ENCODE data around the gene STARD3. TPM values are rescaled to one million over a fixed set of nuclear protein-coding genes. Genes with fewer than 3 reads are reported as not detected.
A peak's percentile ranks its signal among the peaks of the same experiment; 100 is the strongest.

Gene STARD3
- total and polyA plus RNA-seq, 2 donors (not counting 3 experiments of a cell fraction or from before 2014, with no cell fraction given): 51.0 to 75.7 TPM

GRCh38 chr17:39636587-39636926 lies 387 bp upstream of the STARD3 start:
- Histone ChIP-seq H3K4me3 (replicated peaks in 1 of 3; ENCODE audit: insufficient read depth in 1 of 3, low read depth in 1 of 3, low read length in 3 of 3) (peak overlapping the region in 2 of 3 experiments; percentile 91 to 96), H3K9me3 (replicated peaks; ENCODE audit: control insufficient read depth, insufficient read depth, low read length) (no peaks in the 10 kb centered on the region), H3K9ac (replicated peaks; ENCODE audit: extremely low read depth, insufficient read depth, low read length) (peak overlapping the region; percentile 83), H3K4me2 (ENCODE audit: insufficient read depth, low read length) (peak overlapping the region; percentile 81), H3K27me3 (ENCODE audit: control insufficient read depth in 2 of 2, insufficient read depth in 2 of 2, low read length in 2 of 2) (peaks cover 3 to 8% of the 10 kb centered on the region in 2 experiments), H3K27ac (ENCODE audit: insufficient read depth, low read depth, low read length) (no peak overlapping the region), H3K9me1 (replicated peaks; ENCODE audit: control insufficient read depth, extremely low read depth, insufficient read depth, low read length) (no peaks in the 10 kb centered on the region), H3K36me3 (ENCODE audit: control insufficient read depth in 2 of 2, extremely low read depth in 1 of 2, insufficient read depth in 2 of 2, low read length in 2 of 2) (no peaks in the 10 kb centered on the region), H3K79me2 (ENCODE audit: control insufficient read depth, insufficient read depth, low read length) (peaks cover 16% of the 10 kb centered on the region), H4K20me1 (replicated peaks; ENCODE audit: control insufficient read depth, extremely low read depth, insufficient read depth, low read length) (no peaks in the 10 kb centered on the region), H2AFZ (ENCODE audit: low read depth, low read length) (peak overlapping the region; percentile 95), H3K4me1 (ENCODE audit: control insufficient read depth, extremely low read depth, insufficient read depth, low read length) (peaks cover 14% of the 10 kb centered on the region)
- TSS peak; percentile 77 for BruUV-seq (replicated peaks)
- ChIA-PET CTCF (interaction anchor here (1.0 to 2.0 kb wide), 2 partner anchors 15 to 32 kb away, joined by 3 to 19 read pairs; partner anchors contain the start of gene PNMT), POLR2A (no interaction called here)
- FAIRE-seq (no peak), DNase-seq (ENCODE audit: low read depth, low spot score) (no peak)
- intact Hi-C loops (cut with micrococcal nuclease) (loop anchor here (5.0 kb wide), 1 partner anchor 116 kb away; no protein-coding TSS in a partner anchor), dilution Hi-C loops (cut with MboI; ENCODE audit: extremely low pct_ligation_motif_present, low sequenced_read_pairs) (loop anchor here (10.0 kb wide), 1 partner anchor 108 kb away; no protein-coding TSS in a partner anchor)
- TF ChIP-seq, protein P1, sequence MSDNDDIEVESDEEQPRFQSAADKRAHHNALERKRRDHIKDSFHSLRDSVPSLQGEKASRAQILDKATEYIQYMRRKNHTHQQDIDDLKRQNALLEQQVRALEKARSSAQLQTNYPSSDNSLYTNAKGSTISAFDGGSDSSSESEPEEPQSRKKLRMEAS (IDR thresholded peaks at IDR 0.05; ENCODE audit: insufficient read depth, insufficient read length): no peak
- no peak for TF ChIP-seq POLR2A (IDR thresholded peaks at IDR 0.05; ENCODE audit: low read depth, low read length)
- TF ChIP-seq MYC (IDR thresholded peaks at IDR 0.05; ENCODE audit: low read depth, low read length): no peak

GRCh38 chr17:39638317-39638716 lies 1.4 kb downstream of the STARD3 start:
- POLR2A ChIA-PET: no interaction called here
- intact Hi-C loops (cut with micrococcal nuclease) (loop anchor here (5.0 kb wide), 1 partner anchor 114 kb away; no protein-coding TSS in a partner anchor), dilution Hi-C loops (cut with MboI; ENCODE audit: extremely low pct_ligation_motif_present, low sequenced_read_pairs) (loop anchor here (10.0 kb wide), 1 partner anchor 106 kb away; no protein-coding TSS in a partner anchor)
- Histone ChIP-seq H3K9ac (replicated peaks; ENCODE audit: extremely low read depth, insufficient read depth, low read length) (no peak overlapping the region), H3K79me2 (ENCODE audit: control insufficient read depth, insufficient read depth, low read length) (peaks cover 19% of the 10 kb centered on the region), H2AFZ (ENCODE audit: low read depth, low read length) (no peak overlapping the region), H4K20me1 (replicated peaks; ENCODE audit: control insufficient read depth, extremely low read depth, insufficient read depth, low read length) (no peaks in the 10 kb centered on the region), H3K4me3 (replicated peaks in 1 of 3; ENCODE audit: insufficient read depth in 1 of 3, low read depth in 1 of 3, low read length in 3 of 3) (peak overlapping the region in 1 of 3 experiments; percentile 91), H3K36me3 (ENCODE audit: control insufficient read depth in 2 of 2, extremely low read depth in 1 of 2, insufficient read depth in 2 of 2, low read length in 2 of 2) (no peaks in the 10 kb centered on the region), H3K27ac (ENCODE audit: insufficient read depth, low read depth, low read length) (no peak overlapping the region), H3K9me3 (replicated peaks; ENCODE audit: control insufficient read depth, insufficient read depth, low read length) (no peaks in the 10 kb centered on the region), H3K4me2 (ENCODE audit: insufficient read depth, low read length) (peak overlapping the region; percentile 81), H3K9me1 (replicated peaks; ENCODE audit: control insufficient read depth, extremely low read depth, insufficient read depth, low read length) (no peaks in the 10 kb centered on the region), H3K27me3 (ENCODE audit: control insufficient read depth in 2 of 2, insufficient read depth in 2 of 2, low read length in 2 of 2) (no peaks in the 10 kb centered on the region), H3K4me1 (ENCODE audit: control insufficient read depth, extremely low read depth, insufficient read depth, low read length) (peaks cover 19% of the 10 kb centered on the region)
- CTCF ChIA-PET: interaction anchor here (1.0 to 2.0 kb wide), 9 partner anchors 10 to 34 kb away, joined by 3 to 19 read pairs (median 5); partner anchors contain the start of gene PNMT
- BruUV-seq (replicated peaks): no TSS peak
- FAIRE-seq (no peak), DNase-seq (ENCODE audit: low read depth, low spot score) (no peak)
- TF ChIP-seq, protein P2, sequence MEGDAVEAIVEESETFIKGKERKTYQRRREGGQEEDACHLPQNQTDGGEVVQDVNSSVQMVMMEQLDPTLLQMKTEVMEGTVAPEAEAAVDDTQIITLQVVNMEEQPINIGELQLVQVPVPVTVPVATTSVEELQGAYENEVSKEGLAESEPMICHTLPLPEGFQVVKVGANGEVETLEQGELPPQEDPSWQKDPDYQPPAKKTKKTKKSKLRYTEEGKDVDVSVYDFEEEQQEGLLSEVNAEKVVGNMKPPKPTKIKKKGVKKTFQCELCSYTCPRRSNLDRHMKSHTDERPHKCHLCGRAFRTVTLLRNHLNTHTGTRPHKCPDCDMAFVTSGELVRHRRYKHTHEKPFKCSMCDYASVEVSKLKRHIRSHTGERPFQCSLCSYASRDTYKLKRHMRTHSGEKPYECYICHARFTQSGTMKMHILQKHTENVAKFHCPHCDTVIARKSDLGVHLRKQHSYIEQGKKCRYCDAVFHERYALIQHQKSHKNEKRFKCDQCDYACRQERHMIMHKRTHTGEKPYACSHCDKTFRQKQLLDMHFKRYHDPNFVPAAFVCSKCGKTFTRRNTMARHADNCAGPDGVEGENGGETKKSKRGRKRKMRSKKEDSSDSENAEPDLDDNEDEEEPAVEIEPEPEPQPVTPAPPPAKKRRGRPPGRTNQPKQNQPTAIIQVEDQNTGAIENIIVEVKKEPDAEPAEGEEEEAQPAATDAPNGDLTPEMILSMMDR (IDR thresholded peaks at IDR 0.05; ENCODE audit: extremely low read depth in 1 of 2, insufficient read depth in 1 of 2, low read depth in 1 of 2, low read length in 2 of 2): no peak
- TF ChIP-seq GATA2 (IDR thresholded peaks at IDR 0.05; ENCODE audit: insufficient read depth, insufficient read length, low read depth, low read length) (no peak), POLR2A (IDR thresholded peaks at IDR 0.05; ENCODE audit: low read depth, low read length) (no peak), MYC (IDR thresholded peaks at IDR 0.05; ENCODE audit: low read depth, low read length) (no peak), JUN (IDR thresholded peaks at IDR 0.05; ENCODE audit: borderline replicate concordance, insufficient read depth, insufficient read length, low read depth) (no peak), POLR2AphosphoS5 (IDR thresholded peaks at IDR 0.05; ENCODE audit: insufficient read depth, low read depth, low read length) (no peak), FOS (IDR thresholded peaks at IDR 0.05; ENCODE audit: borderline replicate concordance, insufficient read depth, low read length) (no peak), EZH2 (IDR thresholded peaks at IDR 0.05; ENCODE audit: borderline replicate concordance, low read depth, low read length, severe bottlenecking) (no peak)
- TF ChIP-seq, protein P1 (IDR thresholded peaks at IDR 0.05; ENCODE audit: insufficient read depth, insufficient read length): no peak

Data from endothelial cell of umbilical vein (primary cell).